ENCODE data around the gene TLN1. TPM values are rescaled to one million over a fixed set of nuclear protein-coding genes. Genes with fewer than 3 reads are reported as not detected.

Gene TLN1
- total and polyA plus RNA-seq, 2 of the 8 experiments (the other 6 are each of a cell fraction or from before 2014, with no cell fraction given), result 28.1 to 90.1 TPM

- TF ChIP-seq CTCF (IDR thresholded peaks at IDR 0.05; ENCODE audit: control extremely low read depth in 1 of 3, insufficient read depth in 1 of 3, low read depth in 1 of 3, low read length in 3 of 3), result peak in 1 of 3 experiments; percentile 5; a peak in 1 of 4 replicates
- no peak for TF ChIP-seq SIX5 (IDR thresholded peaks at IDR 0.05; ENCODE audit: low read depth, low read length)
- TF ChIP-seq EP300 (IDR thresholded peaks at IDR 0.05; ENCODE audit: borderline replicate concordance in 1 of 2, low read depth in 2 of 2, low read length in 2 of 2), result no peak
These were observed 4.3 kb downstream of the TLN1 start (continued) for GRCh38 chr9:35727676-35728040.
